Neutrophil (primary cell): ENCODE data around the gene GUCD1.

ENCODE experiments used
- H3K27ac ChIP-seq: fragments of 200-600 bp; sonication (generic); 2 replicates; pipeline ENCODE4 v1.5.1; 2016; ENCODE audit warnings: mild to moderate bottlenecking, moderate library complexity
- H3K27me3 ChIP-seq: fragments of 200-600 bp; sonication (generic); 2 replicates; pipeline ENCODE4 v1.6.0; 2016; ENCODE audit warnings: mild to moderate bottlenecking
- H3K36me3 ChIP-seq: fragments of 200-600 bp; sonication (generic); 2 replicates; pipeline ENCODE4 v1.5.1; 2017
- H3K4me1 ChIP-seq, 2 experiments: fragments of 200-600 bp in 1 of 2; sonication (generic) in 1 of 2; 1 replicate in 1 of 2; 2 replicates in 1 of 2; pipeline versions ENCODE4 v1.5.1 to v1.6.1; 2013 to 2016; ENCODE audit warnings: low read depth in 1 of 2, low read length in 1 of 2, mild to moderate bottlenecking in 1 of 2, moderate library complexity in 1 of 2; ENCODE audit not compliant: control insufficient read depth in 1 of 2, insufficient read depth in 1 of 2
- H3K4me3 ChIP-seq, 2 experiments: fragments of 200-600 bp in 1 of 2; sonication (generic) in 1 of 2; 1 replicate in 1 of 2; 2 replicates in 1 of 2; pipeline ENCODE4 v1.5.1; 2013 to 2016; ENCODE audit warnings: low read depth in 1 of 2, low read length in 1 of 2, mild to moderate bottlenecking in 1 of 2, moderate library complexity in 1 of 2
- H3K9me3 ChIP-seq: fragments of 200-600 bp; sonication (generic); 2 replicates; pipeline ENCODE4 v1.5.1; 2016
- TF ChIP-seq, protein P1 (sequence below): fragments of 200-600 bp; sonication (generic); IDR thresholded peaks from 2 replicates; pipeline ENCODE4 v1.5.1; 2016; ENCODE audit warnings: antibody characterized with exemption

Gene GUCD1

DNA sequence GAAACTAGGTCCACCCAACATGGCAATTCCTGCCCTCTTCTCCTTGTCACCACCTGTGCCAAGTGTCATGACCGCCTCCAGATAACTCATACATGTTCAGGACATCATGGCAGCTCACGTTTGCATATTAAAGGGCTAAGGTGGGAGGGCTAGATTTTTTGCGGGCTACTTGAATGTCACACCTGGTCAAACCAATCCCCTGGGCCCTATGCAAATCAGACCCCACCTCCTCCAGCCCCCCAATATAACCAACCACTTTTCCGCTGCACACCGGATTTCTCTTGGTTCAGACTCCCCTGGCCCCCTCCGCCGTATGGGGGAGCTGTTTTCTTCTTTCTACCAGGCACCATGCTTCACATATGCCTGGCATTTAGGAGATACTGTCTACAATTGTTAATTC, 47.2 kb downstream of the GUCD1 start:
- H3K27ac ChIP-seq: peak overlapping the region; percentile 95
- no peaks in the 10 kb centered on the region for H3K9me3 ChIP-seq
- no peaks in the 10 kb centered on the region for H3K36me3 ChIP-seq
- peaks cover 96 to 100% of the 10 kb centered on the region in 2 experiments for H3K4me1 ChIP-seq
- peak overlapping the region; percentile 18 to 50 for H3K4me3 ChIP-seq
- no peaks in the 10 kb centered on the region for H3K27me3 ChIP-seq
- TF ChIP-seq, protein P1, sequence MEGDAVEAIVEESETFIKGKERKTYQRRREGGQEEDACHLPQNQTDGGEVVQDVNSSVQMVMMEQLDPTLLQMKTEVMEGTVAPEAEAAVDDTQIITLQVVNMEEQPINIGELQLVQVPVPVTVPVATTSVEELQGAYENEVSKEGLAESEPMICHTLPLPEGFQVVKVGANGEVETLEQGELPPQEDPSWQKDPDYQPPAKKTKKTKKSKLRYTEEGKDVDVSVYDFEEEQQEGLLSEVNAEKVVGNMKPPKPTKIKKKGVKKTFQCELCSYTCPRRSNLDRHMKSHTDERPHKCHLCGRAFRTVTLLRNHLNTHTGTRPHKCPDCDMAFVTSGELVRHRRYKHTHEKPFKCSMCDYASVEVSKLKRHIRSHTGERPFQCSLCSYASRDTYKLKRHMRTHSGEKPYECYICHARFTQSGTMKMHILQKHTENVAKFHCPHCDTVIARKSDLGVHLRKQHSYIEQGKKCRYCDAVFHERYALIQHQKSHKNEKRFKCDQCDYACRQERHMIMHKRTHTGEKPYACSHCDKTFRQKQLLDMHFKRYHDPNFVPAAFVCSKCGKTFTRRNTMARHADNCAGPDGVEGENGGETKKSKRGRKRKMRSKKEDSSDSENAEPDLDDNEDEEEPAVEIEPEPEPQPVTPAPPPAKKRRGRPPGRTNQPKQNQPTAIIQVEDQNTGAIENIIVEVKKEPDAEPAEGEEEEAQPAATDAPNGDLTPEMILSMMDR: no peak

DNA sequence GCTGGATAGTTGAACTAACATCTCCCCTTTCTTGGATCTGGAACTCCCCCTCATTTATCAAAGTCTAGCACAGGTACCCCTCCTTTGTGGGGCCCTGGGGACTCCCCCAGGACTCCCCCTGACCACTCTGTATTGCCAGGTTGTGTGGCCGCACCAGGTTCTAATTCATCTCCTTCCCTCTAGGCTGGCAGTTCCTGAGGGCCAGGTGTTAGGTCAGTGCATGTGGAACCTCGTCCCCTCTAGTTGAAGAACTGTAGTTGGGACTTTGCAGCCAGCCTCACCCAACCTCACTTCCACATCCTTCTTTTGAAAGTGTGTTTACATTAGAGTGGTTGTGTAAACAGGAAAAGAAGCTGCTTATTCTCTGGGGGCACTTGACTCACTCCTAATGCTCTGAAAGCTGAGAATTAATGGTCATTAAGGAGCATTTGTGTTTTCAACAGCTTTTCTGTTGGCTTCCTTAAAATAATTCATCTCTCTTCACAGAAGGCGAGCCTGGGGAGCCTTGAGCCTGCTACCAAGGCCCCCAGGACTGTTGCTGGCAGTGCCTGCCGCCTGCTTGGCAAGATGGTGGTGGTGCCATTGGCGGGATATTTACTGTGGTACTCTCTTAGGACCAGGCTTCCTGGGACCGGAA, 48.0 kb downstream of the GUCD1 start:
- H3K9me3 ChIP-seq: no peaks in the 10 kb centered on the region
- peak overlapping the region; percentile 95 for H3K27ac ChIP-seq
- H3K36me3 ChIP-seq: no peaks in the 10 kb centered on the region
- peaks cover 96 to 100% of the 10 kb centered on the region in 2 experiments for H3K4me1 ChIP-seq
- peak overlapping the region; percentile 18 to 50 for H3K4me3 ChIP-seq
- TF ChIP-seq, protein P1: no peak
- H3K27me3 ChIP-seq: no peaks in the 10 kb centered on the region

DNA sequence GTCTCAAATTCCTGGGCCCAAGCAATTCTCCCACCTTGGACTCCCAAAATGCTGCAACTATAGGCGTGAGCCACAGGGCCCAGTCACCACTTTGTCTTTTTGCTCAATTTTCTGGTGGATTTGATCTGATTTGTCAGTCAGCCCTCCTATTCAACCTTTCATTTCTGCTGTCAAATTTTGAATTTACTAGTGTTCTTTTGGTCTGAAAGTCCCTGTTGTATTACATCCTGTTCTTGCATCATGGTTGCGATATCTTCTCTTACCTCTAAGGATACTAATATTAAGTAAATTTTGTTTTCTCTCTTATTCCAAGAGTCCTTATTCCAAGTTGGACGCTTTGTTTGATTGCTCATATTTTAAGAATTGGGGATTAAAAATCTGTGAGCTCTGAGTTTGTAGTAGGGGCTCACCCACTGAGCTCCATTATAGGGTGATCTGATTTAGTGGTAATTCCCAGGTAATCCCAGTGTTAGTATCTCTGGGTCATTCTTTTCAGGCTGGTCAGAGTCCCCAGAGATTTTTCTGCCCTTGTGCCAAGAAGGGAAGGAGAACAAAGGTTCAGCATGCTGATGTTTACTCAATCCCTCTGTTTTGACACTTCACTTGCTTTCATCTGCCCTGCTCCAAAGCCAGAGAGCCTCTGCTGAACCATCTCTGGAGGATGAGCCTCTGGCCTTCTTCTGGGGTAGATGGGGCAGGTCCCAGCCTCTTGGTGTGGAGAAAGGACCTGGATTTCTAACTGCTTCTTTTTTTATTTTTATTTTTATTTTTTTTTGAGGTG, 49.8 kb downstream of the GUCD1 start:
- H3K36me3 ChIP-seq: no peaks in the 10 kb centered on the region
- H3K4me1 ChIP-seq: peaks cover 86 to 93% of the 10 kb centered on the region in 2 experiments
- H3K9me3 ChIP-seq: no peaks in the 10 kb centered on the region
- H3K27me3 ChIP-seq: no peaks in the 10 kb centered on the region
- peak overlapping the region; percentile 95 for H3K27ac ChIP-seq
- H3K4me3 ChIP-seq: peak overlapping the region; percentile 13 to 50
- TF ChIP-seq, protein P1: no peak

DNA sequence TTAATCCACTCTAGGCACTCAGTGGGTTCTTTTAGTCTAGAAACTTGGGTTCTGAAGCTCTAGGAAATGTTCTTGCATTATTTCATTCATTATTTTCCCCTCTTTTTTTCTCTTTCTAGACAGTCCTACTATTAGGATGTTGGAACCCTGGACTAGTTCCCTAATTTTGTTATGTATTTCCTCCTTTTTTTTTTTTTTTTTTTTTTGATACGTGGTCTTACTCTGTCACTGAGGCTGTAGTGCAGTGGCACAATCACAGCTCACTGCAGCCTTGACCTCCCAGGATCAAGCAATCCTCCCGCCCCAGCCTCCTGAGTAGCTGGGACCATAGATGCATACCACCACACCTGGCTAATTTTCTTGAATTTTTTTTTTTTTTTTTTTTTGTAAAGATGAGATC, 50.4 kb downstream of the GUCD1 start:
- H3K4me1 ChIP-seq: peaks cover 85 to 91% of the 10 kb centered on the region in 2 experiments
- TF ChIP-seq, protein P1: no peak

DNA sequence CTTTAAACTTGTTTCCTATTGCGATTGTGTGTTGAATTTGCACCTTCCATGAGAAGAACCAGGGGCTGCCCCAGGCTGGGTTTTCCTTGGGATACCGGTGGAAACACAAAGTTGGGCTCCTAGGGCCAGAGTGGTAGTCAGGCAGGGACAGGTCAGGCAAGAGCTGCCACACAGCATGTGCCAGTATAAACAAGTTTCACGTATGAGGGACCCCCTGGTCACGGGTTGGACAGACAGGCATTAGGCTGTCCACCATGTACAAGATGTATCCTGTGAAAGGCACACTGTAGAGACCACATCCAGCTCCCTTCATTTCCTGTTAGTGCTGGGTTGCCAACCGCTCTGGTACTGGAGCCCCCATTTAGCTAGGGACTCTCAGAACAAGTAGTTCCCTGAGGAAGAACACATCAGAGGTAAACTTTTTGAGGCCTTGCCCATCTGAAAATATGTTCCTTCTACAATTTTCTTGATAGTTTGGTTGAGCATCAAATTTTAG, 51.0 kb downstream of the GUCD1 start:
- TF ChIP-seq, protein P1: no peak

More for the DNA sequence above, 50.4 kb downstream of the GUCD1 start:
- H3K27me3 ChIP-seq: no peaks in the 10 kb centered on the region
- H3K4me3 ChIP-seq: peak overlapping the region in 1 of 2 experiments; percentile 50
- H3K9me3 ChIP-seq: no peaks in the 10 kb centered on the region
- peak overlapping the region; percentile 95 for H3K27ac ChIP-seq
- no peaks in the 10 kb centered on the region for H3K36me3 ChIP-seq

More for the DNA sequence above, 51.0 kb downstream of the GUCD1 start:
- Histone ChIP-seq H3K27ac (peak overlapping the region; percentile 95), H3K4me3 (peak overlapping the region; percentile 21 to 32), H3K36me3 (no peaks in the 10 kb centered on the region), H3K4me1 (peaks cover 85 to 91% of the 10 kb centered on the region in 2 experiments), H3K27me3 (no peaks in the 10 kb centered on the region), H3K9me3 (no peaks in the 10 kb centered on the region)
